ENCODE measurements around the gene HID1. TPM values are rescaled to one million over a fixed set of nuclear protein-coding genes. Genes with fewer than 3 reads are reported as not detected.

Gene HID1
- total and polyA plus RNA-seq, 9 of the 15 experiments (the other 6 are each of a cell fraction or from before 2014, with no cell fraction given) = 0.14 to 2.1 (median 0.54) TPM; not detected in 2

GRCh38 chr17:74979408-74980146 is 7.0 kb upstream of the HID1 start (continued):
- TF ChIP-seq FOSL1 (tag; conservative IDR thresholded peaks at IDR 0.05) (no peak), NRF1 (conservative IDR thresholded peaks at IDR 0.05 in 1 of 2, IDR thresholded peaks at IDR 0.05 in 1 of 2) (no peak), THRA (IDR thresholded peaks at IDR 0.05) (no peak), JUN (IDR thresholded peaks at IDR 0.05; ENCODE audit: borderline replicate concordance, low read depth, low read length) (no peak), JUN (CRISPR knock-in tag; IDR thresholded peaks at IDR 0.05; ENCODE audit: borderline replicate concordance) (no peak), ZFP36 (IDR thresholded peaks at IDR 0.05; ENCODE audit: low read depth, low read length, partially characterized antibody) (no peak), BCLAF1 (IDR thresholded peaks at IDR 0.05; ENCODE audit: borderline replicate concordance in 1 of 2, control insufficient read depth in 1 of 2, low read depth in 2 of 2, low read length in 1 of 2) (no peak), DLX4 (CRISPR knock-in tag; IDR thresholded peaks at IDR 0.05) (no peak), ZNF512 (tag; IDR thresholded peaks at IDR 0.05) (no peak), MNT (conservative IDR thresholded peaks at IDR 0.05) (peak in 1 of 2 experiments; percentile 51; a peak in 2 of 4 replicates), CTBP1 (IDR thresholded peaks at IDR 0.05; ENCODE audit: borderline replicate concordance) (no peak; the same call in 1 of the 2 replicates), POU5F1 (IDR thresholded peaks at IDR 0.05; ENCODE audit: borderline replicate concordance, low read depth, low read length, partially characterized antibody) (no peak), ZBTB12 (CRISPR knock-in tag; IDR thresholded peaks at IDR 0.05) (no peak), RCOR1 (IDR thresholded peaks at IDR 0.05; ENCODE audit: borderline replicate concordance in 1 of 2, low read depth in 2 of 2, low read length in 2 of 2) (peak in 1 of 2 experiments; percentile 91; a peak in 2 of 4 replicates), ZNF445 (CRISPR knock-in tag; IDR thresholded peaks at IDR 0.05; ENCODE audit: low read depth) (no peak), IFI16 (CRISPR knock-in tag; IDR thresholded peaks at IDR 0.05) (no peak)
